ENCODE measurements around the gene ZNF853.
"Not testable (repeated sequence)": the region's sequence is repeated elsewhere in the genome, so short reads cannot be mapped to it uniquely, and the experiment has no call there.

ZNF853 gene

DNA sequence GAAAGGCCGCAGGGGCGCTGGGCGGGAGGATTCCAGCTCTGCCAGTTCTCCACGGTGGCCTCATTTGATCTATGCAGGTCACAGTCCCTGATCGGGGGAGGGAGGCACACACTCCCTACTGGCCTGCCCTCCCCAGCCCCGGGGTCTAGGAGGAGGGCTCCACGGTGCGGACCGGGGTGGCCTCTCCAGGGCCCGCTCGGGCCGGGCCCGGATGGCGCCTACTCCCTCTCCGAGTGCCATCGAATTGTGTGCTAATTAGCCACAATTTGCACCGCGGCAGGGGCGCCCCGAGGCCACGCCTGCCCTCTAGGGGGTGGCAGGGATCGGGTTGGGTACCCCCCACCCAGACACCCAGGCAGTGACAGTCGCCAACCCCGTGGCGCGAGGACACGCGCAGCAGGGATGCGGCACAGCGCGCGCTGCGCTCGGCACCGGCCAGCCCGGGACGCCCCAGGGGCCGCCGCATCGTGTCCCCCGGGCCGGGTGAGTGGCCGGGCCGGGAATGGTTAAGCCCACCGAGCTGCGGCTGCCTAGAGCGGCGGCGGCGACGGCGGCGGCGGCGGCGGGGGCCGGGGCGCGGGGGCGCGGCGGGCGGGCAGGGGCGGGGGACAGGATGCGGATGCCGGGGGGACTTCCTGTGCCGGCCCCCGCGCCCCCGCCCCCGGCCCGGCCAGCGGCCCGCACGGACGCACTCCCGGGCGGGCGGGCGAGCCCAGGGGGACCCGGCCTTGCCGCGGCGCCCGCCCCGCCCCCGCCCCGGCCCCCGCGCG, at the start of gene ZNF853:
TSS of gene ZNF853 (plus strand) at position 658 of the 770 bp plus-strand sequence. CDS start 565 bp downstream, outside the sequence.
- in situ Hi-C loops (cut with HindIII; ENCODE audit: low pct_ligation_motif_present, low pct_unique_long_range_greater_than_20kb, low sequenced_read_pairs) = no loop called here
- DNase-seq = no peak

GRCh38 chr7:6565655-6566054, 49.8 kb upstream of the ZNF853 start:
- in situ Hi-C loops (cut with HindIII; ENCODE audit: low pct_ligation_motif_present, low pct_unique_long_range_greater_than_20kb, low sequenced_read_pairs) = no loop called here
- DNase-seq = no peak

- in situ Hi-C loops (cut with HindIII; ENCODE audit: low pct_ligation_motif_present, low pct_unique_long_range_greater_than_20kb, low sequenced_read_pairs) = no loop called here
- DNase-seq = no peak
Observed at GRCh38 chr7:6567886-6568285, 47.5 kb upstream of the ZNF853 start.

DNA sequence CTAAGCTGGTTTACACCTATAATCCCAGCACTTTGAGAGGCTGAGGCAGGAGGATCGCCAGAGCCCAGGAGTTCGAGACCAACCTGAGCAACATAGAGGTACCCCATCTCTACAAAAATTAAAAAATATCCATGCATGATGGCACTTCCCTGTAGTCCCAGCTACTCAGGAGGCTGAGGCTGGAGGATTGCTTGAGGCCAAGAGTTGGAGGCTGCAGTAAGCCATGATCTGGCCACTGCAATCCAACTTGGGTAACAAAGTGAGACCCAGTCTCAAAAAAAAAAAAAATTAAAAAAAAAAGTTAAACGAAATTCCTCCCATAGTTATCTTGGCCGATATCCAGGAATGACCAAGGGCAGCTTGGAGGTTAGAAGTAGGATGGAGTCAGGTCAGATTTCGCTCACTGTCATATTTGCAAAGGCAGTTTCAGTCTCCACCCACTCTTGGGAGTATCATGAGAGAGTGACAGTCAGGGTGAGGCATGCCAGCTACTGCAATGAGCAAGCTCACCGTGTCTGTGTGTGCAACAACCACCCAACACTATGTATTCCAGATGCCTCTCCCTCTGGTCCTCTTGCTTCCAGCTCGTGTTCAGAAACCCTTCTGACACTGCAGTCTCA, 44.1 kb upstream of the ZNF853 start:
- in situ Hi-C loops (cut with HindIII; ENCODE audit: low pct_ligation_motif_present, low pct_unique_long_range_greater_than_20kb, low sequenced_read_pairs) = no loop called here

GRCh38 chr7:6575281-6576023, 40.0 kb upstream of the ZNF853 start:
- DNase-seq = no peak
- in situ Hi-C loops (cut with HindIII; ENCODE audit: low pct_ligation_motif_present, low pct_unique_long_range_greater_than_20kb, low sequenced_read_pairs) = no loop called here

More for the DNA sequence above, 44.1 kb upstream of the ZNF853 start:
- no peak for DNase-seq

- DNase-seq = no peak
- in situ Hi-C loops (cut with HindIII; ENCODE audit: low pct_ligation_motif_present, low pct_unique_long_range_greater_than_20kb, low sequenced_read_pairs) = no loop called here
Observed at GRCh38 chr7:6576024-6576866, 39.2 kb upstream of the ZNF853 start.

GRCh38 chr7:6576867-6577368, 38.5 kb upstream of the ZNF853 start:
- in situ Hi-C loops (cut with HindIII; ENCODE audit: low pct_ligation_motif_present, low pct_unique_long_range_greater_than_20kb, low sequenced_read_pairs) = not testable (repeated sequence)
- peak; percentile 30 for DNase-seq

DNA sequence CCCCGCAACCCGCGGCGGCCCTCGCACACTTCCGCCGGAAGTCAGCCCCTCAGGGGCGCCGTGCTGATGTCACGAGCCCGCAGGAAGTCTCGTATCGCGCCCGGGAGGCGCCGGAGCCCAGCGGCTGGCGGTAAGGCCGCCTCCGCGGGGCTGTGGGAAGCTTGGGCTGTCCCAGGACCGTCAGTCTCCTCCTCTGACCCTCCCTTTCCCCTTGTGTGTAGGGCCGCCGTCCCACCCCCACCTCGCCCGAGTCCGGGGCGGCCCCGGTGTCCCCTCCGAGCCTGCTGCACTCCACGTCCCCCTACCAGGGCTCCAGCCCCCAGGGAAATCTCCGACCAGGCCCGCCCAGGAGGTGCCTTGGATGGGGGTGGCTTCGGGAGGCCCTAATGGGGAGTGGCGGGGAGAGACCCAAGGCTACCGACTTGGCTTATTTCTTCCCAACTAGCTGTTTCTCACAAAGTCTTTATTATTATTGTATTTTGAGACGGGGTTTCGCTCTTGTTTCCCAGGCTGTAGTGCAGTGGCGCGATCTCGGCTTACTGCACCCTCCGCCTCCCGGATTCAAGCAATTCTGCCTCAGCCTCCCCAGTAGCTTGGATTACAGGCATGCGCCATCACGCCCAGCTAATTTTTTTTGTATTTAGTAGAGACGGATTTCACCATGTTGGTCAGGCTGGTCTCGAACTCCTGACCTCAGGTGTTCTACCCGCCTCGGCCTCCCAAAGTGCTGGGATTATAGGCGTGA, 37.9 kb upstream of the ZNF853 start, which contains the start of gene ZDHHC4:
TSS of gene ZDHHC4 (plus strand) at position 86 of the 745 bp plus-strand sequence. CDS start 3,108 bp downstream, outside the sequence.
- peak; percentile 95 for DNase-seq
- in situ Hi-C loops (cut with HindIII; ENCODE audit: low pct_ligation_motif_present, low pct_unique_long_range_greater_than_20kb, low sequenced_read_pairs) = no loop called here

DNA sequence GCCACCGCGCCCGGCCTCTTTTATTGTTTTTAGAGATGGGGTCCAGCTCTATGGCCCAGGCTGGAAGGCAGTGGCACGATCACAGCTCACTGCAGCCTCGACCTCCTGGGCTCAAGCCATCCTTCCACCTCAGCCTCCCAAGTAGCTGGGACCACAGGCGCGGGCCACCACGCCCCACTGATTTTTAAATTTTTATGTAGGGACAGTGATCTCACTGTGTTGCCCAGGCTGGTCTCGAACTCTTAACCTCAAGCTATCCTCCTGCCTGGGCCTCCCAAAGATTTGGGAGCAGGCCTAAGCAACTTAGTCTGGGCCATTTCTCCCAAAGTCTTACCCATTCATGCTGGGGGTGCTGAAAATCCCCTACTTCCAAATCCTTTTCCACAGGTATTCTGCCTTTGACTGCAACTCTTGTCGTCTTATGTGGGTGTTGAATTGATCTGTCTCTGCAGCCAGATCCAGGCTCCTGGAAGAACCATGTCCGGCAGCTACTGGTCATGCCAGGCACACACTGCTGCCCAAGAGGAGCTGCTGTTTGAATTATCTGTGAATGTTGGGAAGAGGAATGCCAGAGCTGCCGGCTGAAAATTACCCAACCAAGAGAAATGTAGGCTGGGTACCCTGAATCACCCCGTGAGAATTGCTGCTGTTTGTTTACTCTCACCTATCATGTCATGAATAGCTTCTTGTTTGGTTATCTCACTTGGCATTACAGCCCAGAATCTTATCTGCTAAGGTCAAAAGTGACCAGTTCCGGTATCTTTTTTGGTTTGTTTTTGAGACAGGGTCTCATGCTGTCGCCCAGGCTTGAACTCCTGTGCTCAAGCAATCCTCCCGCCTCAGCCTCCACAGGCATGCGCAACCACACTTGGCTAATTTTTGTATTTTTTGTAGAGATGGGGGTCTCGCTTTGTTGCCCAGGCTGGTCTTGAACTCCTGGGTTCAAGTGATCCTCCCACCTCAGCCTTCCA, 37.0 kb upstream of the ZNF853 start:
- no peak for DNase-seq
- in situ Hi-C loops (cut with HindIII; ENCODE audit: low pct_ligation_motif_present, low pct_unique_long_range_greater_than_20kb, low sequenced_read_pairs) = no loop called here

DNA sequence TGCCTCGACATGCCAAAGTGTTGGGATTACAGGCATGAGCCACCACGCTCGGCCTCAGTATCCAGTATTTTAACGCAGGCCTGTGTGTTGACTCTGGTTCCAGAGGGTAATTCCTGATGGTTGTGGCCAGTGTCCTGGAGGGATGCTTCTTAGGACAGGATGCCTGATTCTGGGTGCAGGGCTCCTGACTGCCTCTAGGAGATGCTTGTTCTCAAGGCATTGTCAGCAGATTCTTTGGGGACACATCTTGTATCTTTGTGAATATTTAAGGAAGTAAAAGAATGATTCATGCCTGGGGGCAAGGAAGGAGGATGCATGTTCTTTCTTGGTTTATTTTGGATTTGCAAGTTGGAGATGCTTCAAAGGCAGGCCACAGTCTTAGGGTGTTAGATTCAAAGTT, 36.0 kb upstream of the ZNF853 start:
- DNase-seq = peak; percentile 28
- in situ Hi-C loops (cut with HindIII; ENCODE audit: low pct_ligation_motif_present, low pct_unique_long_range_greater_than_20kb, low sequenced_read_pairs) = no loop called here

DNA sequence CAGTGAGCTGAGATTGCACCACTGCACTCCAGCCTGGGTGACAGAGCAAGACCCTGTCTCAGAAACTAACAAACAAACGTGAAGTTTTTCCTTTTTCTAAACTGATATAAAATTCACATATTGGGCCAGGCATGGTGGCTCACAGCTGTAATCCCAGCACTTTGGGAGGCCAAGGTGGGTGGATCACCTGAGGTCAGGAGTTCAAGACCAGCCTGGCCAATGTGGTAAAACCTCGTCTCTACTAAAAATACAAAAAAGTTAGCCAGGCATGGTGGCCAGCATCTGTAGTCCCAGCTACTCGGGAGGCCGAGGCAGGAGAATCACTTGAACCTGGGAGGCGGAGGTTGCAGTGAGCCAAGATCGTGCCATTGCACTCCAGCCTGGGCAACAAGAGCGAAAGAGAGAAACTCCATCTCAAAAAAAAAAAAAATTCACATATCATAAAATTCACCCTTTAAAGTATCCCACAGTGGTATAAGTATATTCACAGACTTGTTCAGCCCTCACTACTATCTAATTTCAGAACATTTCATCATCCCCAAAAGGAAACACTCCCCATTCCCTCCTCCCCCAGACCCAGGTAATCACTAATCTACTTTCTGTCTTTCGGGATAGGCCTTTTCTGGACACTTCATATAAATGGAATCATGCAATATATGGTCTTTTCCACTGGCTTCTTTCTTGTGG, 29.5 kb upstream of the ZNF853 start:
- in situ Hi-C loops (cut with HindIII; ENCODE audit: low pct_ligation_motif_present, low pct_unique_long_range_greater_than_20kb, low sequenced_read_pairs) = not testable (repeated sequence)

GRCh38 chr7:6588566-6588965, 26.8 kb upstream of the ZNF853 start:
- in situ Hi-C loops (cut with HindIII; ENCODE audit: low pct_ligation_motif_present, low pct_unique_long_range_greater_than_20kb, low sequenced_read_pairs) = no loop called here
- DNase-seq = no peak

More for the DNA sequence above, 29.5 kb upstream of the ZNF853 start:
- not testable (repeated sequence) for DNase-seq

DNA sequence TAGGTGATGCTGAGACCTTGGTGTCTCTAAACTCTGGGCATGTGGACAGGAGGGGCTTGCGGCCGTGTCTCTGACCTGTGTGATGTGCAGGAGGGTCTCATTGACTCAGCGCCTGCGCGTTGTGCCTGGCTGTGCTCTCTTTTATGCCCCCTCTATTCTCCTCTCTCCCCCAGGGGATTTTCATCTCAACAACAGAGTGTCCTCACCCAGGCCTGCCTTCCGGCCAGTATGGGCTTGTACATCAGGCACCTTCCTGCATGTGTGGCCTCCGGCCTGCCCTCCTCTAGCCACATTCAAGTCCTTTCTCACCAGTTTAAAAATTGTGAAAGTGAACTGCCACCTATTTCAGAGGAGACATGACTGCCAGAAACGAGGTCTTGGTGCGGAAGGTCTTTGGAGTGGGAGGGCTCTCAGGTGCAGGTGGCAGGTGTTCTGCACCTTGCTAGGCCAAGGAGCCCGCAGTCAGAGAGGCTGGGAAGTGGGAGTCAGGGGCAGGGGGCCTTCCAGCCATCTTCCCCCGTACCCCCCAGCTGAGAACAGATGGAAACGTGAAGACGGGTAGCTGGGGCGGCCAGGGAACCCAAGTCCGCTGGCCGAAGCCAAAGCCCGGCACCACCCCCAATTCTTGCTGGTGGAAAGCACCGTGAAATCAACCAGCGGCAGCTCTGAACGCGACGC, 26.1 kb upstream of the ZNF853 start:
- no peak for DNase-seq
- in situ Hi-C loops (cut with HindIII; ENCODE audit: low pct_ligation_motif_present, low pct_unique_long_range_greater_than_20kb, low sequenced_read_pairs) = no loop called here

GRCh38 chr7:6589829-6590644, 25.4 kb upstream of the ZNF853 start, which contains the start of gene INTS15:
Gene INTS15, plus strand, starts transcription at chr7:6590021. Its CDS starts 263 bp downstream, at chr7:6590284.
- in situ Hi-C loops (cut with HindIII; ENCODE audit: low pct_ligation_motif_present, low pct_unique_long_range_greater_than_20kb, low sequenced_read_pairs) = no loop called here
- peak; percentile 90 for DNase-seq

GRCh38 chr7:6590645-6591110, 24.7 kb upstream of the ZNF853 start:
- in situ Hi-C loops (cut with HindIII; ENCODE audit: low pct_ligation_motif_present, low pct_unique_long_range_greater_than_20kb, low sequenced_read_pairs) = no loop called here

More at GRCh38 chr7:6590645-6591110, 24.7 kb upstream of the ZNF853 start:
- no peak for DNase-seq
